ENCODE measurements around the gene CIT.

DNA sequence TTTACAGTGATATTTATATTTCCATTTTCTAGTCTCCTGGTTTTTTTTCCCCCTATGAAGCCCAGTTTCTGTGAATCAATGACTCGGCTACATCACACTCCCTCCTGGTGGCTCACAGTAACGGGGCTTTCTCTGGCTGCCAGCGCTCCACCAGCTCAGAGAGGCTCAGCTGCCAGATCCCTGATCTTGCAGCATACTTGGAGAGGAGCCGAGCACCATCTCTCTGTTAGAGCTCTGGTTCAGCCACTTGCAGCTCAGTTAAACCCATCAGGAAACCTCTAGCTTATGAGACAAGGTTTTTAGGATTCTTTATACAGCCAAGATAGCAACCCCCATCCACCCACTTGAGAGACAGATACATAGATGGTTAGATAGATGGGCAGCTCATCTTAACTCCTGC is 74.6 kb downstream of the CIT start:
- TF ChIP-seq GATA3 (IDR thresholded peaks at IDR 0.05; ENCODE audit: low read depth, low read length) (no peak), GATA2 (IDR thresholded peaks at IDR 0.05; ENCODE audit: low read depth, low read length) (no peak)

All from SH-SY5Y (cell line).